ENCODE data around the gene MIA2. TPM values are rescaled to one million over a fixed set of nuclear protein-coding genes. Genes with fewer than 3 reads are reported as not detected.
A peak's percentile ranks its signal among the peaks of the same experiment; 100 is the strongest.

MIA2 gene
- total and polyA plus RNA-seq, 3 donors from 2014 or later, result 25.2 to 40.8 (median 32.3) TPM

DNA sequence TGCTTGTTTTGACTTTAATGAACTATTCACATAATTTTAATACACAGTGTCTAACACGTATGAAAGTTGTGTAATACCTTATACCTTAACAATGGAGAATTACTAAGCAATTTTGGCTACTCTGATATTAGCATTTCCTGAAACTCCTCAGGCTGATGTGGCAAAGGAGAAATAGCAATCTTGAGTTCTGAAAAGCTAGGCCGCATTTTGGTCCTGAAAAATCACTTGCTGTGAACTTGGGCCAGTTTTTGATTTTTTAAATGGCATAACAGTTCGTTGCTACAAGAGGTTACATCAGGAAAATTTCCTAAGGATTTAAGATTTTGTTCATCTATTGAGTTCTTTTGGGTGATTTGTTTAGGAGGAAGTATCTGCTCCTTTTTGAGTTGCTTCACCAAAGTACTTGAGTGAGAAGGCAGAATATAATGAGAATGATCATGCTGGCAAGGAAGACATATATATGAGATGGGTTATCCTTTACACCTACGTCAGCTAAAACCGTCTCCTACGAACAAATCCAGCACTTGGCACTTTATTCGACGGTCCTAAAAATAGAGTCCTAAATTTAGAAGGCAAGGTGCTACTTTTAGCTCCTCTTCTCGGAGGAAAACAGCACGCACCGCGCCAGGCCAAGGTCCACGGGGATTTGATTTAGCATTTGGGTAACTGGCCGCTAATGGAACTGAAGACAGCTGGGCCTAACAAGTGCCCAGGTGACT, 32.2 kb downstream of the MIA2 start:
- intact Hi-C loops (cut with DNase I; ENCODE audit: low total_unique reads), result loop anchor here (5.0 kb wide), 1 partner anchor 94 kb away; the partner anchor contains the start of gene TRAPPC6B
- WGBS, 2 donors, result 1 to 2% methylated on average over 14 of the region's 14 CpGs

DNA sequence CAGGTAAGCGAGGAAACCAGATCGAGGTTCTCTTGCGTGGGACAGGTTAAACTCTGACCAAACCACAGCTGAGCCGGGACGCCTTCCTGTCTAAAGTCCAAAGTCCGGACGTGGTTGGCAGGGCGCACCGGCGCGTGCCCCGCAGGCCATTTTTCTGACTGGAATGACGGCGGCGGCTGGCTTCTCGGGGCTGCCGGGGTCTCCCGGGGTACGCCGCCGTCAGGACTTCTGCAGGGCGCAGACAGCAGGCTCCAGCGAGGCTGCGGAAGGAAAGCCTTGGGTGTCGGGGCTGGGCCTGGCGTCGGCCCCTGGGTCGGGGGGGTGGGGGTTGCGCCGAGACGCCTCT, 32.8 kb downstream of the MIA2 start:
- H3K27ac ChIP-seq, result peak overlapping the region; percentile 93 to 99
- peak overlapping the region; percentile 90 to 96 for H3K4me3 ChIP-seq
- TF ChIP-seq, protein P1, sequence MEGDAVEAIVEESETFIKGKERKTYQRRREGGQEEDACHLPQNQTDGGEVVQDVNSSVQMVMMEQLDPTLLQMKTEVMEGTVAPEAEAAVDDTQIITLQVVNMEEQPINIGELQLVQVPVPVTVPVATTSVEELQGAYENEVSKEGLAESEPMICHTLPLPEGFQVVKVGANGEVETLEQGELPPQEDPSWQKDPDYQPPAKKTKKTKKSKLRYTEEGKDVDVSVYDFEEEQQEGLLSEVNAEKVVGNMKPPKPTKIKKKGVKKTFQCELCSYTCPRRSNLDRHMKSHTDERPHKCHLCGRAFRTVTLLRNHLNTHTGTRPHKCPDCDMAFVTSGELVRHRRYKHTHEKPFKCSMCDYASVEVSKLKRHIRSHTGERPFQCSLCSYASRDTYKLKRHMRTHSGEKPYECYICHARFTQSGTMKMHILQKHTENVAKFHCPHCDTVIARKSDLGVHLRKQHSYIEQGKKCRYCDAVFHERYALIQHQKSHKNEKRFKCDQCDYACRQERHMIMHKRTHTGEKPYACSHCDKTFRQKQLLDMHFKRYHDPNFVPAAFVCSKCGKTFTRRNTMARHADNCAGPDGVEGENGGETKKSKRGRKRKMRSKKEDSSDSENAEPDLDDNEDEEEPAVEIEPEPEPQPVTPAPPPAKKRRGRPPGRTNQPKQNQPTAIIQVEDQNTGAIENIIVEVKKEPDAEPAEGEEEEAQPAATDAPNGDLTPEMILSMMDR (IDR thresholded peaks at IDR 0.05), result no peak
- no peak for TF ChIP-seq POLR2A (IDR thresholded peaks at IDR 0.05)
- DNase-seq, result peak; percentile 70
- WGBS, 2 donors, result 0 to 2% methylated on average over 3 to 26 of the region's 31 CpGs
- intact Hi-C loops (cut with DNase I; ENCODE audit: low total_unique reads), result loop anchor here (5.0 kb wide), 1 partner anchor 94 kb away; the partner anchor contains the start of gene TRAPPC6B
- no peaks in the 10 kb centered on the region for H3K27me3 ChIP-seq
- H3K9me3 ChIP-seq, result no peaks in the 10 kb centered on the region
- H3K36me3 ChIP-seq (ENCODE audit: low read depth, missing control alignments), result no peaks in the 10 kb centered on the region
- peaks cover 15% of the 10 kb centered on the region for H3K4me1 ChIP-seq

More for the DNA sequence above, 32.2 kb downstream of the MIA2 start:
- Histone ChIP-seq H3K9me3 (no peaks in the 10 kb centered on the region), H3K36me3 (ENCODE audit: low read depth, missing control alignments) (no peaks in the 10 kb centered on the region), H3K27me3 (no peaks in the 10 kb centered on the region), H3K4me1 (peaks cover 15% of the 10 kb centered on the region), H3K4me3 (peak overlapping the region; percentile 90 to 96), H3K27ac (peak overlapping the region; percentile 93 to 99)
- TF ChIP-seq, protein P1 (IDR thresholded peaks at IDR 0.05), result no peak
- TF ChIP-seq POLR2A (IDR thresholded peaks at IDR 0.05), result no peak
- no peak for DNase-seq

DNA sequence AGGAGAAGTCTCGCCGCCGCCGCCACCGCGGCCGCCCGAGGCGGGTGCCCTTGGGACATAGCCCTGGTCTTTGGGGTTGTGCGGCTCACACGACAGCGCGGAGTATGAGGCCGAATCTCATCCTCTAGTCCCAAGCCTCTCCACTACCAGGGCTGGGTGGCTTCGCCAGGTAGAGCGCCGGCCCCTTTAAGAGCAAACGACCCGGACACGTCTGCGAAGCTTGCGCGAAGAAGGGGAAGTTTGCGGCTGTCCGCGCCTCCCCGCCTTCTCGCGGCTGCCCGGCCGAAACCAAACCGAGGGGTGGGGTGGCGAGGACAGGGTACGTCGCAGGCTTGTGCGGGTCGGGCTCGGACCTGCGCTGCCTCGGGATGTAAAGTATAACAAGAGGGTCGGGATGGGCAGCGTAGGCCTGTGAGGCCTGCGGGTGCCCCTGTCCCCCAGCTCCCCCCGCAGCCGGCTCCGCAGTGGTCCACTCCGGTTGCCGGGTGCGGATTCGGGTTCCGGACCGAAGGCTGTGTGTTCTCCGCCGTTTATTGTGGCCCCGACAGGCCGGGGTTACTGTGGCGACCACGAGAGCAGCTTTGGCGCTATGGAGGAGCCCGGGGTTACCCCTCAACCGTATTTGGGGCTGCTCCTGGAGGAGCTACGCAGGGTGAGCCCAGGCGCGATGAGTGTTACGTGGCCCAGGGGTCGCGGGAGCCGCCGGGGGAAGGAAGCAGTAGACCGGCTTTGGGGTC, 33.3 kb downstream of the MIA2 start:
- no peaks in the 10 kb centered on the region for H3K36me3 ChIP-seq (ENCODE audit: low read depth, missing control alignments)
- peaks cover 15% of the 10 kb centered on the region for H3K4me1 ChIP-seq
- H3K4me3 ChIP-seq, result peak overlapping the region; percentile 90 to 96
- WGBS, 2 donors, result 0 to 1% methylated on average over 9 to 63 of the region's 70 CpGs
- peak; percentile 89 for DNase-seq
- H3K27ac ChIP-seq, result peak overlapping the region; percentile 93 to 99
- H3K9me3 ChIP-seq, result no peaks in the 10 kb centered on the region
- intact Hi-C loops (cut with DNase I; ENCODE audit: low total_unique reads), result loop anchor here (5.0 kb wide), 1 partner anchor 95 kb away; the partner anchor contains the start of gene TRAPPC6B
- H3K27me3 ChIP-seq, result no peaks in the 10 kb centered on the region
- TF ChIP-seq, protein P1 (IDR thresholded peaks at IDR 0.05), result no peak
- peak; percentile 24 for TF ChIP-seq POLR2A (IDR thresholded peaks at IDR 0.05)

DNA sequence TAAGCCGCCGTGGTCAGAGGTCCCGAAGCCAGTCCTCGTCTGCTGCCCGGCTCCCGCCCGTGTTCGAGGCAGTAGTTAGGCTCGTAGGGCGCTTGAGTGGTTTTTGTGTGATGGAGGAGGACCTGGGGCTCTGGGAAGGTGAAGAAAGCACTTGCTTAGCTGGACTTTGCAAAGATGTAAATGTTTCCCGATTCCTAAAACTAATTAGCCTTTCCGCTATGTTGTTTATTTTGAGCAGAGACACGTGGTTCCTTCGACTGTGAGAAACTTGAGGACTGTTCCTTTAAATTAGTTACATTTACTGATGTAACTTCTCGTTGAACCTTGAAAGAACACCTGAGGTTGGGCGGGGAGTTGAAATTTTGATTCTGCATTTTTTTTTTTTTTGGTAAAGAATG, 33.9 kb downstream of the MIA2 start:
- intact Hi-C loops (cut with DNase I; ENCODE audit: low total_unique reads), result loop anchor here (5.0 kb wide), 1 partner anchor 95 kb away; the partner anchor contains the start of gene TRAPPC6B
- 0% methylated on average over 16 of the region's 16 CpGs for WGBS, 2 donors

More for the DNA sequence above, 33.9 kb downstream of the MIA2 start:
- Histone ChIP-seq H3K9me3 (no peaks in the 10 kb centered on the region), H3K27ac (peak overlapping the region; percentile 93 to 99), H3K36me3 (ENCODE audit: low read depth, missing control alignments) (no peaks in the 10 kb centered on the region), H3K27me3 (no peaks in the 10 kb centered on the region), H3K4me3 (peak overlapping the region; percentile 90 to 96), H3K4me1 (peaks cover 15% of the 10 kb centered on the region)
- DNase-seq, result no peak
- TF ChIP-seq, protein P1 (IDR thresholded peaks at IDR 0.05), result no peak
- TF ChIP-seq POLR2A (IDR thresholded peaks at IDR 0.05), result no peak
